H1 (cell line): ENCODE measurements around the gene ALG6. TPM values are rescaled to one million over a fixed set of nuclear protein-coding genes. Genes with fewer than 3 reads are reported as not detected.
"Not testable (repeated sequence)": the region's sequence is repeated elsewhere in the genome, so short reads cannot be mapped to it uniquely, and the experiment has no call there.

Experiments used
- CTCF ChIA-PET: fragments of 300-600 bp; sonication (Branson Sonifier 250); formaldehyde crosslinking; loops from one replicate; lab custom pipeline; 2021; ENCODE audit not compliant: partially characterized antibody; lab: Charles Lee
- POLR2A ChIA-PET: fragments of 300-600 bp; sonication (Branson Sonifier 250); formaldehyde crosslinking; loops from one replicate; lab custom pipeline; 2021; ENCODE audit warnings: inconsistent platforms; ENCODE audit not compliant: partially characterized antibody; lab: Charles Lee
- DNase-seq, 2 experiments: peaks; one replicate each; pipeline versions ENCODE4 v3.0.0 to v3.0.0-alpha.2; 2010 to 2022; ENCODE audit warnings: low spot score in 2 of 2, low read depth in 1 of 2, mixed read lengths in 1 of 2
- FAIRE-seq: peaks from 2 replicates; lab custom pipeline; 2011; peaks lifted over from hg19 to GRCh38; lab: Jason Lieb, UNC
- H2AFZ ChIP-seq: 2 replicates; pipeline ENCODE4 v1.8.1; 2012; ENCODE audit warnings: low read length, inconsistent platforms
- H2AK5ac ChIP-seq: 2 replicates; pipeline ENCODE4 v1.6.1; 2013; ENCODE audit warnings: low read depth, low read length
- H2BK120ac ChIP-seq: replicated peaks from 2 replicates; pipeline ENCODE3; 2013; ENCODE audit warnings: low read depth, low read length, inconsistent platforms
- H2BK12ac ChIP-seq: 2 replicates; pipeline ENCODE4 v1.6.1; 2013; ENCODE audit warnings: low read depth, low read length
- H2BK15ac ChIP-seq: 2 replicates; pipeline ENCODE4 v1.6.1; 2013; ENCODE audit warnings: low read length
- H2BK20ac ChIP-seq: 2 replicates; pipeline ENCODE4 v1.6.1; 2013; ENCODE audit warnings: low read length
- H2BK5ac ChIP-seq: 2 replicates; pipeline ENCODE4 v1.6.1; 2013; ENCODE audit warnings: low read depth, low read length
- H3K14ac ChIP-seq: 2 replicates; pipeline ENCODE4 v1.6.1; 2013; ENCODE audit warnings: inconsistent platforms; ENCODE audit not compliant: insufficient read length
- H3K18ac ChIP-seq: 2 replicates; pipeline ENCODE4 v1.6.1; 2013; ENCODE audit warnings: low read length; ENCODE audit errors: extremely low read depth
- H3K23ac ChIP-seq: 2 replicates; pipeline ENCODE4 v1.6.1; 2013; ENCODE audit warnings: inconsistent platforms; ENCODE audit not compliant: insufficient read length
- H3K23me2 ChIP-seq: 2 replicates; pipeline ENCODE4 v1.6.1; 2013; ENCODE audit warnings: low read depth, low read length
- H3K27ac ChIP-seq: 2 replicates; pipeline ENCODE4 v1.6.1; 2011; ENCODE audit warnings: low read depth, low read length, inconsistent platforms
- H3K27me3 ChIP-seq, 4 experiments: replicated peaks in 1 of 4; 1 replicate in 1 of 4; 2 replicates in 3 of 4; pipeline versions ENCODE4 v1.6.1 to v1.8.1; 2011 to 2013; ENCODE audit warnings: low read length in 3 of 4, mild to moderate bottlenecking in 3 of 4, inconsistent platforms in 2 of 4, mixed read lengths in 2 of 4, moderate library complexity in 1 of 4; ENCODE audit not compliant: control insufficient read depth in 3 of 4, insufficient read depth in 3 of 4; ENCODE audit errors: extremely low read depth in 1 of 4
- H3K36me3 ChIP-seq, 4 experiments: 2 replicates each; pipeline versions ENCODE4 v1.6.1 to v1.8.1; 2011 to 2013; ENCODE audit warnings: mild to moderate bottlenecking in 4 of 4, low read length in 3 of 4, moderate library complexity in 2 of 4, control low read depth in 1 of 4, inconsistent platforms in 1 of 4; ENCODE audit not compliant: insufficient read depth in 4 of 4, control insufficient read depth in 2 of 4
- H3K4ac ChIP-seq: replicated peaks from 2 replicates; pipeline ENCODE3; 2013; ENCODE audit warnings: low read length, low read depth, mixed read lengths, inconsistent platforms; ENCODE audit not compliant: insufficient read length
- H3K4me1 ChIP-seq, 4 experiments: replicated peaks in 1 of 4; 1 replicate in 1 of 4; 2 replicates in 3 of 4; pipeline versions ENCODE4 v1.6.1 to v1.8.1; 2011 to 2013; ENCODE audit warnings: low read length in 3 of 4, inconsistent platforms in 2 of 4, mixed read lengths in 1 of 4; ENCODE audit not compliant: insufficient read depth in 4 of 4, control insufficient read depth in 3 of 4
- H3K4me2 ChIP-seq, 2 experiments: 2 replicates each; pipeline versions ENCODE4 v1.6.1 to v1.8.1; 2011 to 2013; ENCODE audit warnings: low read depth in 2 of 2, low read length in 2 of 2, control low read depth in 1 of 2, inconsistent platforms in 1 of 2, mild to moderate bottlenecking in 1 of 2; ENCODE audit not compliant: insufficient read depth in 1 of 2
- H3K4me3 ChIP-seq, 4 experiments: fragments of 200-600, 300-600 bp in 1 of 4; sonication (generic), shearing (Covaris generic), sonication (Bioruptor Twin) in 1 of 4; 2 replicates each; pipeline versions ENCODE4 v1.5.1 to v1.8.1; 2011 to 2016; ENCODE audit warnings: low read length in 4 of 4, low read depth in 3 of 4, control low read depth in 2 of 4, inconsistent platforms in 2 of 4, mild to moderate bottlenecking in 2 of 4, mixed read lengths in 1 of 4, moderate library complexity in 1 of 4; ENCODE audit not compliant: insufficient read depth in 2 of 4; ENCODE audit errors: extremely low read depth in 1 of 4
- H3K56ac ChIP-seq: replicated peaks from 2 replicates; pipeline ENCODE3; 2013; ENCODE audit warnings: low read depth, mild to moderate bottlenecking, mixed read lengths, low read length, inconsistent platforms; ENCODE audit not compliant: insufficient read length
- H3K79me1 ChIP-seq: 2 replicates; pipeline ENCODE4 v1.6.1; 2013; ENCODE audit warnings: low read depth, low read length, control low read depth
- H3K79me2 ChIP-seq, 2 experiments: 2 replicates each; pipeline versions ENCODE4 v1.6.1 to v1.8.1; 2012 to 2013; ENCODE audit warnings: low read length in 2 of 2, mild to moderate bottlenecking in 2 of 2, inconsistent platforms in 1 of 2; ENCODE audit not compliant: insufficient read depth in 2 of 2, control insufficient read depth in 1 of 2
- H3K9ac ChIP-seq, 4 experiments: replicated peaks in 1 of 4; 1 replicate in 1 of 4; 2 replicates in 3 of 4; pipeline versions ENCODE4 v1.6.1 to v1.8.1; 2011 to 2013; ENCODE audit warnings: low read depth in 3 of 4, low read length in 3 of 4, control low read depth in 2 of 4, mild to moderate bottlenecking in 2 of 4, moderate library complexity in 2 of 4, inconsistent platforms in 1 of 4; ENCODE audit errors: extremely low read depth in 1 of 4
- H3K9me3 ChIP-seq, 2 experiments: 2 replicates each; pipeline versions ENCODE4 v1.6.1 to v1.8.1; 2012 to 2013; ENCODE audit warnings: mild to moderate bottlenecking in 2 of 2, moderate library complexity in 2 of 2, control low read depth in 1 of 2, inconsistent platforms in 1 of 2, low read depth in 1 of 2, low read length in 1 of 2, mixed read lengths in 1 of 2; ENCODE audit not compliant: insufficient read depth in 2 of 2
- H4K20me1 ChIP-seq, 2 experiments: replicated peaks in 1 of 2; 2 replicates each; pipeline versions ENCODE3 to v1.8.1; 2011 to 2013; ENCODE audit warnings: inconsistent platforms in 2 of 2, low read length in 2 of 2, mild to moderate bottlenecking in 1 of 2; ENCODE audit not compliant: insufficient read depth in 2 of 2, control insufficient read depth in 1 of 2
- H4K5ac ChIP-seq: 2 replicates; pipeline ENCODE4 v1.6.1; 2013; ENCODE audit warnings: low read length, low read depth, mixed read lengths, inconsistent platforms; ENCODE audit not compliant: insufficient read length
- H4K8ac ChIP-seq: 2 replicates; pipeline ENCODE4 v1.8.0; 2013; ENCODE audit warnings: mild to moderate bottlenecking, moderate library complexity, low read length, inconsistent platforms; ENCODE audit not compliant: insufficient read depth; ENCODE audit errors: extremely low read depth
- H4K91ac ChIP-seq: replicated peaks from 2 replicates; pipeline ENCODE3; 2013; ENCODE audit warnings: low read length, mixed read lengths, inconsistent platforms; ENCODE audit not compliant: insufficient read length
- WGBS, 2 experiments: shearing (Covaris generic) in 1 of 2; methylation state at CpG; one replicate each; pipeline versions ENCODE4 v1.1.6 to v1.1.7; 2013 to 2015; ENCODE audit warnings: low lambda C conversion rate in 2 of 2, mixed read lengths in 2 of 2, inconsistent platforms in 1 of 2, low coverage in 1 of 2, missing lambda C conversion rate in 1 of 2; ENCODE audit not compliant: insufficient replicate concordance in 2 of 2, insufficient coverage in 1 of 2, insufficient read length in 1 of 2; ENCODE audit errors: extremely low coverage in 1 of 2, missing lambda C conversion rate in 1 of 2; 5-methylcytosine and 5-hydroxymethylcytosine counted together
- polyA plus RNA-seq, 7 experiments: library from polyadenylated mRNA; depleted of rRNA in 3 of 7; stranded (reverse) in 5 of 7; unstranded in 2 of 7; fragments of >200 nt in 5 of 7; fragments of 200-250 nt in 2 of 7; gene quantifications; 1 replicate in 5 of 7; 2 replicates in 1 of 7; 4 replicates in 1 of 7; pipeline versions ENCODE4 v1.2.1 to v1.2.3, GENCODE V29; 2011 to 2013; ENCODE audit warnings: missing spikeins in 2 of 7, mixed read lengths in 2 of 7
- total RNA-seq: library from RNA; stranded (reverse); fragmentation: NEBNext Ultra II Directional; extraction: Animal tissue kit (Norgen Biotek cat#: 25700); gene quantifications from 2 replicates; pipeline ENCODE4 v1.2.1, GENCODE V29; 2021
- TF ChIP-seq, protein P1 (sequence below), 3 experiments: IDR thresholded peaks; 1 replicate in 2 of 3; 2 replicates in 1 of 3; pipeline versions ENCODE4 v1.5.1 to v1.6.1; 2011; ENCODE audit warnings: low read length in 3 of 3, mild to moderate bottlenecking in 3 of 3, inconsistent platforms in 2 of 3, low read depth in 1 of 3, moderate library complexity in 1 of 3; ENCODE audit not compliant: insufficient read depth in 1 of 3; ENCODE audit errors: control extremely low read depth in 1 of 3

The ALG6 gene
- total and polyA plus RNA-seq, 2 of the 8 experiments (the other 6 are each of a cell fraction or from before 2014, with no cell fraction given) = 17.8 to 26.8 TPM

DNA sequence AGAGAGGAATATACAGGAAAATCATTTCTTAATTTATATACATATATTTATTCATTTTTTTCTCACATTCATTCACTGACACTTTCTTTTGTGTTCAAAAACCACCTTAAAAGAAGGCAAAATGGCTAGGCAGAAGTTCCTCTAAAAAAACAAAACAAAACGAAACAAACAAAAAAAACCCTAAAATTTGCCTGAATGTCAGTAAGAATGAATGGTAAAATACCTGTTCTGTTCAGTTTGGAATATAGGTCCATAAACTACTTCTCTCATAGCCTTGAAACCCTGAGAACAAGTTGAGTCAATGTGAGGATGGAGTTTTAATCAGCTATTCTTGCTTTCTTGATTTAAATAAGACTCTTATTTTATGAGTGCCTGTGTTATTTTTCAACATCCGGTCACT is 14.7 kb upstream of the ALG6 start (continued):
- TF ChIP-seq, protein P1, sequence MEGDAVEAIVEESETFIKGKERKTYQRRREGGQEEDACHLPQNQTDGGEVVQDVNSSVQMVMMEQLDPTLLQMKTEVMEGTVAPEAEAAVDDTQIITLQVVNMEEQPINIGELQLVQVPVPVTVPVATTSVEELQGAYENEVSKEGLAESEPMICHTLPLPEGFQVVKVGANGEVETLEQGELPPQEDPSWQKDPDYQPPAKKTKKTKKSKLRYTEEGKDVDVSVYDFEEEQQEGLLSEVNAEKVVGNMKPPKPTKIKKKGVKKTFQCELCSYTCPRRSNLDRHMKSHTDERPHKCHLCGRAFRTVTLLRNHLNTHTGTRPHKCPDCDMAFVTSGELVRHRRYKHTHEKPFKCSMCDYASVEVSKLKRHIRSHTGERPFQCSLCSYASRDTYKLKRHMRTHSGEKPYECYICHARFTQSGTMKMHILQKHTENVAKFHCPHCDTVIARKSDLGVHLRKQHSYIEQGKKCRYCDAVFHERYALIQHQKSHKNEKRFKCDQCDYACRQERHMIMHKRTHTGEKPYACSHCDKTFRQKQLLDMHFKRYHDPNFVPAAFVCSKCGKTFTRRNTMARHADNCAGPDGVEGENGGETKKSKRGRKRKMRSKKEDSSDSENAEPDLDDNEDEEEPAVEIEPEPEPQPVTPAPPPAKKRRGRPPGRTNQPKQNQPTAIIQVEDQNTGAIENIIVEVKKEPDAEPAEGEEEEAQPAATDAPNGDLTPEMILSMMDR (IDR thresholded peaks at IDR 0.05; ENCODE audit: control extremely low read depth in 1 of 3, insufficient read depth in 1 of 3, low read depth in 1 of 3, low read length in 3 of 3) = no peak

DNA sequence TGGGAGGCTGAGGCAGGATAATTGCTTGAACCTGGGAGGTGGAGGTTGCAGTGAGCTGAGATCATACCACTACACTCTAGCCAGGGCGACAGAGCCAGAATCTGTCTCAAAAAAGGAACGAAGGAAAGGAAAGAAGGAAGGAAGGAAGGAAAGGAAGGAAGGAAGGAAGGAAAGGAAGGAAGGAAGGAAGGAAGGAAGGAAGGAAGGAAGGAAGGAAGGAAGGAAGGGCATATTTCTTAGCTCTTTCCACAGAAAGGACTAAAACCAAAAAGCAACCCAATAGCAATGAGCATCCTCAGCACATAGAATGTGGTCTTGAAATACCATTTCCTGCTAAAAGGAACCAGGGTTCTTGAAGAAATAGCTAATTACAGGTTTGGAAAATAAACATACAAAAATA is 11.2 kb upstream of the ALG6 start:
- H3K4me2 ChIP-seq, H2AK5ac ChIP-seq, H3K9ac ChIP-seq, H3K18ac ChIP-seq, H3K4me1 ChIP-seq, H4K20me1 ChIP-seq, H3K27ac ChIP-seq, H3K79me2 ChIP-seq, H2BK15ac ChIP-seq, DNase-seq, H2BK20ac ChIP-seq, H3K23me2 ChIP-seq, H2AFZ ChIP-seq, H2BK12ac ChIP-seq, H3K79me1 ChIP-seq, H3K9me3 ChIP-seq, FAIRE-seq, H4K91ac ChIP-seq, H3K4me3 ChIP-seq, H3K27me3 ChIP-seq, H3K56ac ChIP-seq, H4K8ac ChIP-seq, H3K4ac ChIP-seq, H4K5ac ChIP-seq, H3K14ac ChIP-seq, H3K36me3 ChIP-seq, H2BK5ac ChIP-seq, H2BK120ac ChIP-seq, H3K23ac ChIP-seq: not testable (repeated sequence)
- ChIA-PET POLR2A (interaction anchor here (0.9 to 1.3 kb wide), 3 partner anchors 12 to 57 kb away, joined by 3 to 6 read pairs (median 3); no protein-coding TSS in a partner anchor), CTCF (interaction anchor here (0.6 to 1.3 kb wide), 5 partner anchors 28 to 1584 kb away, joined by 3 to 5 read pairs (median 3); no protein-coding TSS in a partner anchor)
- WGBS, 2 experiments = 84% methylated on average over 2 of the region's 2 CpGs; no CpG with 5 or more reads in 1 of the 2 experiments
